ENCODE results near the gene XPR1.

DNA sequence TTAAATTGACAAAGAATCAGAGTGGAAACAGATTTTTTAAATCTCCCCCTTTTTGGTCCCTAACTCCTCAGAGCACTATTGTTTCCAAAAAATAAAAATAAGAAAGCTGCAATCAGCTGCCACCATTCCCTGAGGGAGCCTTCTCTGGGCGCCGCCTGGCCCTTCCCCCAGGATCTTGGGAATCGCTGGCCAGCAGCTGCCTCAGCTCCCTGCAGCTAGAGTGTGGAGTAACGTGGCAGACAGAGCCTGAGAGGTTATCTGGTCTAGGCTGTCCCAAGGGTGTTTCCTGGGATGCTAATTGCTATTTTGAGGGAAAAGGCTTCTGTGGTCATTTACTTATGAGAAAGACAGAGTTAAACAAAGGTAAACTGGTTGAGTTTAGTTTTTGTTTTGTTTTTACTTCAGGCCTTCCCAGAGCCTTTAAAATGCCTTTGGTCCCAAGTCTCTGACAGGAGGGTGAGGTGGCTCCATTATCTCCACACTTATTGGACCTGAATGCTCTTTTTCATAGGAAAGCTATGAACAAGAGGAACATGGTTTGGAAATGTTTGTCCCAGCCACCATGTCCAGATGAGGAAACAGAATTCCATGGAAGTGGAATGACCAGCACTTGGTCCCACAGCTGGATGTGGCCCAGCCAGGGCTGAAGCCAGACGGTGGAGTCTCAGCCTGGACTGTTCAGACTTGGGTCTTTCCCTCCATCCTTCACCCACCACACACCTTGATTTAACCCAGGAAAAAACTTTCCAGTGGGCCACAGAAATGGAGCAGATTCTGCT lies 266.8 kb downstream of the XPR1 start:
- TF ChIP-seq POLR2A (IDR thresholded peaks at IDR 0.05) = no peak
- TF ChIP-seq, protein P1, sequence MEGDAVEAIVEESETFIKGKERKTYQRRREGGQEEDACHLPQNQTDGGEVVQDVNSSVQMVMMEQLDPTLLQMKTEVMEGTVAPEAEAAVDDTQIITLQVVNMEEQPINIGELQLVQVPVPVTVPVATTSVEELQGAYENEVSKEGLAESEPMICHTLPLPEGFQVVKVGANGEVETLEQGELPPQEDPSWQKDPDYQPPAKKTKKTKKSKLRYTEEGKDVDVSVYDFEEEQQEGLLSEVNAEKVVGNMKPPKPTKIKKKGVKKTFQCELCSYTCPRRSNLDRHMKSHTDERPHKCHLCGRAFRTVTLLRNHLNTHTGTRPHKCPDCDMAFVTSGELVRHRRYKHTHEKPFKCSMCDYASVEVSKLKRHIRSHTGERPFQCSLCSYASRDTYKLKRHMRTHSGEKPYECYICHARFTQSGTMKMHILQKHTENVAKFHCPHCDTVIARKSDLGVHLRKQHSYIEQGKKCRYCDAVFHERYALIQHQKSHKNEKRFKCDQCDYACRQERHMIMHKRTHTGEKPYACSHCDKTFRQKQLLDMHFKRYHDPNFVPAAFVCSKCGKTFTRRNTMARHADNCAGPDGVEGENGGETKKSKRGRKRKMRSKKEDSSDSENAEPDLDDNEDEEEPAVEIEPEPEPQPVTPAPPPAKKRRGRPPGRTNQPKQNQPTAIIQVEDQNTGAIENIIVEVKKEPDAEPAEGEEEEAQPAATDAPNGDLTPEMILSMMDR (IDR thresholded peaks at IDR 0.05) = no peak
